IMR-90 (cell line): Measurements from ENCODE around the gene ZNF584.

Source experiments
- BHLHE40 ChIP-seq: fragments of 150-350 bp; IDR thresholded peaks from 2 replicates; pipeline ENCODE4 v1.6.1; 2016; ENCODE audit warnings: mild to moderate bottlenecking, low read depth, low read length
- CEBPB ChIP-seq: IDR thresholded peaks from 2 replicates; pipeline ENCODE4 v1.6.1; 2012; ENCODE audit warnings: low read depth, low read length, improper control_type of control experiment
- CHD1 ChIP-seq: IDR thresholded peaks from 2 replicates; pipeline ENCODE4 v1.6.1; 2012; ENCODE audit warnings: low read depth, low read length, improper control_type of control experiment
- MXI1 ChIP-seq: IDR thresholded peaks from 2 replicates; pipeline ENCODE4 v1.6.1; 2012; ENCODE audit warnings: low read depth, mild to moderate bottlenecking, low read length, moderate library complexity, borderline replicate concordance
- POLR2A ChIP-seq: IDR thresholded peaks from 2 replicates; pipeline ENCODE4 v1.6.1; 2012; ENCODE audit warnings: mild to moderate bottlenecking, low read depth, low read length
- RFX5 ChIP-seq: IDR thresholded peaks from 2 replicates; pipeline ENCODE4 v1.8.0; 2012; ENCODE audit warnings: low read depth, mild to moderate bottlenecking, low read length, moderate library complexity
- TF ChIP-seq, protein P1 (sequence below): conservative IDR thresholded peaks from 2 replicates; pipeline ENCODE4 v1.5.1; 2012; ENCODE audit warnings: mild to moderate bottlenecking, low read depth, low read length, improper control_type of control experiment
- TF ChIP-seq, protein P2 (sequence below): fragments of 150-350 bp; IDR thresholded peaks from 2 replicates; pipeline ENCODE4 v1.6.1; 2016; ENCODE audit warnings: low read depth, mild to moderate bottlenecking, low read length, moderate library complexity, borderline replicate concordance
- TF ChIP-seq, protein P3 (sequence below): fragments of 150-350 bp; IDR thresholded peaks from 2 replicates; pipeline ENCODE4 v1.6.1; 2017; ENCODE audit warnings: mild to moderate bottlenecking, antibody characterized with exemption, low read length, low read depth

DNA sequence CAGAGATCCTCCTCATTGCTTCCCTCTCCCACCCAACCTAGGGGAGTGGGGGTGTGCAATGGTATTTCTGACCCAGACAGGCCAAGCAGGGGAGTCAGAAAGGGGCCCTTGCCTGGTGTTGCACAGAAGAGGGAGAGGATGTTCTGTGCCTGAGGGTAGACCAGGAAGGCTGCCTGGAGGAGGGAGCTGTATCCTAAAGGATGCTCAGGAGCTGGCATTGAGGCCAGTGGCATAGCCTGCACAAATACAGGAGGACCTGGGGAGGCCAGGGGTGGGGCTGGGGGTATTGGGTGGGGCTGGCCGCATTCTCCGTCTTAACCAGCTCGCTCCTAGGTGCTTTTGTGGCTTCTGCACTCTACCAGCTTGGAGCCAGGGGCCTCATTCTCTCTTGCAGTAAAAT, 8.5 kb upstream of the ZNF584 start:
- no peak for TF ChIP-seq POLR2A
- TF ChIP-seq, protein P1, sequence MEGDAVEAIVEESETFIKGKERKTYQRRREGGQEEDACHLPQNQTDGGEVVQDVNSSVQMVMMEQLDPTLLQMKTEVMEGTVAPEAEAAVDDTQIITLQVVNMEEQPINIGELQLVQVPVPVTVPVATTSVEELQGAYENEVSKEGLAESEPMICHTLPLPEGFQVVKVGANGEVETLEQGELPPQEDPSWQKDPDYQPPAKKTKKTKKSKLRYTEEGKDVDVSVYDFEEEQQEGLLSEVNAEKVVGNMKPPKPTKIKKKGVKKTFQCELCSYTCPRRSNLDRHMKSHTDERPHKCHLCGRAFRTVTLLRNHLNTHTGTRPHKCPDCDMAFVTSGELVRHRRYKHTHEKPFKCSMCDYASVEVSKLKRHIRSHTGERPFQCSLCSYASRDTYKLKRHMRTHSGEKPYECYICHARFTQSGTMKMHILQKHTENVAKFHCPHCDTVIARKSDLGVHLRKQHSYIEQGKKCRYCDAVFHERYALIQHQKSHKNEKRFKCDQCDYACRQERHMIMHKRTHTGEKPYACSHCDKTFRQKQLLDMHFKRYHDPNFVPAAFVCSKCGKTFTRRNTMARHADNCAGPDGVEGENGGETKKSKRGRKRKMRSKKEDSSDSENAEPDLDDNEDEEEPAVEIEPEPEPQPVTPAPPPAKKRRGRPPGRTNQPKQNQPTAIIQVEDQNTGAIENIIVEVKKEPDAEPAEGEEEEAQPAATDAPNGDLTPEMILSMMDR = no peak
- TF ChIP-seq CEBPB = no peak
- TF ChIP-seq MXI1 = no peak
- TF ChIP-seq, protein P2, sequence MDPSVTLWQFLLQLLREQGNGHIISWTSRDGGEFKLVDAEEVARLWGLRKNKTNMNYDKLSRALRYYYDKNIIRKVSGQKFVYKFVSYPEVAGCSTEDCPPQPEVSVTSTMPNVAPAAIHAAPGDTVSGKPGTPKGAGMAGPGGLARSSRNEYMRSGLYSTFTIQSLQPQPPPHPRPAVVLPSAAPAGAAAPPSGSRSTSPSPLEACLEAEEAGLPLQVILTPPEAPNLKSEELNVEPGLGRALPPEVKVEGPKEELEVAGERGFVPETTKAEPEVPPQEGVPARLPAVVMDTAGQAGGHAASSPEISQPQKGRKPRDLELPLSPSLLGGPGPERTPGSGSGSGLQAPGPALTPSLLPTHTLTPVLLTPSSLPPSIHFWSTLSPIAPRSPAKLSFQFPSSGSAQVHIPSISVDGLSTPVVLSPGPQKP = no peak
- TF ChIP-seq CHD1 = no peak
- TF ChIP-seq BHLHE40 = no peak
- TF ChIP-seq, protein P3, sequence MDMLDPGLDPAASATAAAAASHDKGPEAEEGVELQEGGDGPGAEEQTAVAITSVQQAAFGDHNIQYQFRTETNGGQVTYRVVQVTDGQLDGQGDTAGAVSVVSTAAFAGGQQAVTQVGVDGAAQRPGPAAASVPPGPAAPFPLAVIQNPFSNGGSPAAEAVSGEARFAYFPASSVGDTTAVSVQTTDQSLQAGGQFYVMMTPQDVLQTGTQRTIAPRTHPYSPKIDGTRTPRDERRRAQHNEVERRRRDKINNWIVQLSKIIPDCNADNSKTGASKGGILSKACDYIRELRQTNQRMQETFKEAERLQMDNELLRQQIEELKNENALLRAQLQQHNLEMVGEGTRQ = no peak
- no peak for TF ChIP-seq RFX5
